GM23248 (cell line): ENCODE measurements around the gene DECR2. TPM values are rescaled to one million over a fixed set of nuclear protein-coding genes. Genes with fewer than 3 reads are reported as not detected.

Experiments
- DNase-seq: peaks from one replicate; pipeline ENCODE4 v3.0.0-alpha.2; 2015
- H2AFZ ChIP-seq: fragments of 200-600 bp; sonication (generic); 2 replicates; pipeline ENCODE4 v1.6.1; 2016; ENCODE audit warnings: antibody characterized with exemption
- H3F3A ChIP-seq: fragments of 200-600 bp; sonication (generic); 2 replicates; pipeline ENCODE4 v1.6.1; 2016; ENCODE audit warnings: mild to moderate bottlenecking, antibody characterized with exemption, mixed run types; ENCODE audit not compliant: insufficient read depth
- H3K27ac ChIP-seq: fragments of 200-600 bp; sonication (generic); 2 replicates; pipeline ENCODE4 v1.5.1; 2016; ENCODE audit warnings: mild to moderate bottlenecking
- H3K27me3 ChIP-seq: fragments of 200-600 bp; sonication (generic); replicated peaks from 2 replicates; pipeline ENCODE4 v1.6.1; 2016; ENCODE audit warnings: mild to moderate bottlenecking; ENCODE audit not compliant: insufficient read depth
- H3K36me3 ChIP-seq: fragments of 200-600 bp; sonication (generic); 2 replicates; pipeline ENCODE4 v1.6.1; 2016; ENCODE audit warnings: low read depth, mild to moderate bottlenecking
- H3K4me1 ChIP-seq: fragments of 200-600 bp; sonication (generic); 2 replicates; pipeline ENCODE4 v1.6.1; 2016; ENCODE audit warnings: mild to moderate bottlenecking; ENCODE audit not compliant: insufficient read depth
- H3K4me2 ChIP-seq: fragments of 200-600 bp; sonication (generic); one replicate; pipeline ENCODE4 v1.6.1; 2016; ENCODE audit warnings: mild to moderate bottlenecking; ENCODE audit not compliant: unreplicated experiment
- H3K4me3 ChIP-seq: fragments of 200-600 bp; sonication (generic); 2 replicates; pipeline ENCODE4 v1.5.1; 2016; ENCODE audit warnings: mild to moderate bottlenecking
- H3K79me2 ChIP-seq: fragments of 200-600 bp; sonication (generic); 2 replicates; pipeline ENCODE4 v1.6.1; 2016; ENCODE audit warnings: mild to moderate bottlenecking; ENCODE audit not compliant: insufficient read depth
- H3K9ac ChIP-seq: fragments of 200-600 bp; sonication (generic); 2 replicates; pipeline ENCODE4 v1.6.1; 2016; ENCODE audit warnings: mild to moderate bottlenecking
- H3K9me2 ChIP-seq: fragments of 200-600 bp; sonication (generic); 2 replicates; pipeline ENCODE4 v1.6.1; 2016; ENCODE audit warnings: mixed run types, mild to moderate bottlenecking, moderate library complexity; ENCODE audit not compliant: insufficient read depth
- H3K9me3 ChIP-seq: fragments of 200-600 bp; sonication (generic); one replicate; pipeline ENCODE4 v1.6.1; 2017; ENCODE audit warnings: low read depth
- H4K20me1 ChIP-seq: fragments of 200-600 bp; sonication (generic); 2 replicates; pipeline ENCODE4 v1.6.0; 2016; ENCODE audit not compliant: insufficient read depth
- EZH2 ChIP-seq: fragments of 200-600 bp; sonication (generic); IDR thresholded peaks from 2 replicates; pipeline ENCODE4 v1.6.1; 2018; ENCODE audit warnings: antibody characterized with exemption, mild to moderate bottlenecking; ENCODE audit not compliant: insufficient read depth, poor library complexity, severe bottlenecking
- EZH2phosphoT487 ChIP-seq: fragments of 200-600 bp; sonication (generic); IDR thresholded peaks from 2 replicates; pipeline ENCODE4 v1.6.1; 2018; ENCODE audit warnings: antibody characterized with exemption, moderate library complexity, mild to moderate bottlenecking, low read depth; ENCODE audit not compliant: insufficient read depth
- WGBS, 2 experiments: methylation state at CpG; one replicate each; pipeline ENCODE4 v1.1.6; 2015 to 2017; ENCODE audit warnings: low lambda C conversion rate in 2 of 2, low coverage in 1 of 2; ENCODE audit errors: missing lambda C conversion rate in 2 of 2; 5-methylcytosine and 5-hydroxymethylcytosine counted together
- in situ Hi-C: fragments of 300-500 bp; cut with MboI; formaldehyde crosslinking; loops from 2 replicates; pipeline ENCODE4 v1.15.0; 2020
- polyA plus RNA-seq: library from polyadenylated mRNA; unstranded; fragments of >200 nt; fragmentation: Nextera tagmentation; extraction: Ambion mirVana; gene quantifications from 2 replicates; pipeline ENCODE4 v1.2.1, GENCODE V29; 2016
- total RNA-seq: library from RNA; depleted of rRNA; stranded (reverse); fragments of >200 nt; shearing (Covaris generic); gene quantifications from 2 replicates; pipeline ENCODE4 v1.2.3, GENCODE V29; 2014

DECR2 gene
- total and polyA plus RNA-seq, 2 experiments from 2014 or later, result 7.8 to 26.1 TPM

- DNase-seq, result no peak
- no peak overlapping the region for H3K4me3 ChIP-seq
- no peaks in the 10 kb centered on the region for H3K9me3 ChIP-seq
- no peak overlapping the region for H3K4me2 ChIP-seq
- no peaks in the 10 kb centered on the region for H3K36me3 ChIP-seq
- peaks cover 10% of the 10 kb centered on the region; the same call in 1 of the 2 replicates for H3K4me1 ChIP-seq
- H2AFZ ChIP-seq, result no peak overlapping the region
- no peak overlapping the region for H3K27ac ChIP-seq
- H4K20me1 ChIP-seq, result 0 out of 2 replicates have a peak, but pooled peaks cover 3% of the 10 kb centered on the region
- H3K79me2 ChIP-seq, result peaks cover 94% of the 10 kb centered on the region
- in situ Hi-C loops, result no loop called here
- no peak overlapping the region for H3K9ac ChIP-seq
- H3F3A ChIP-seq, result peaks cover 2% of the 10 kb centered on the region; the same call in 1 of the 2 replicates
- TF ChIP-seq EZH2 (no peak), EZH2phosphoT487 (no peak)
- no peaks in the 10 kb centered on the region for H3K9me2 ChIP-seq
- H3K27me3 ChIP-seq, result no peaks in the 10 kb centered on the region
- WGBS, 2 experiments, result 97 to 99% methylated on average over 6 of the region's 6 CpGs
Measured at GRCh38 chr16:440627-441026, 38.9 kb downstream of the DECR2 start.

DNA sequence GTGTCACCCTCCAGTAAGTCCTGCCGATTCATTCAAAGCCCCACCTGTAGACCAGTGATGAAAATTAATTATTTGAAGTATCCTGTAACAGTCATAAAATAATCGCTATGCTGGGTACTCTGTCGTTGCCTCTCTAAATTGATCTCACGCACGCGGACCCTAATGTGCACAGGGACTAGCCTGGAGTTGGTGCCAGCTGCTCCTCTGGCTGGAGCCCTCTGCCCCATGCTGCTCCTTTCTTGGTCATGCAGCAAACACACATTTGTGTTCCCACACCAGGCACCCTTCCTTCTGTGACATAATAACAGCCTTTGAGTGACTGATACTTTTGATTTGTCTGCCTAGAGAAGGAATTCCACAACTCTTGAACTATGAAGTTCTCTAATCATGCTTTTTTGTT is 39.8 kb downstream of the DECR2 start:
- WGBS, 2 experiments, result 98 to 99% methylated on average over 6 of the region's 6 CpGs
- DNase-seq, result no peak

GRCh38 chr16:442976-443375 is 41.3 kb downstream of the DECR2 start:
- no peaks in the 10 kb centered on the region for H3F3A ChIP-seq
- 88 to 89% methylated on average over 6 of the region's 6 CpGs for WGBS, 2 experiments
- no peaks in the 10 kb centered on the region for H3K9me3 ChIP-seq
- no peaks in the 10 kb centered on the region for H3K4me1 ChIP-seq
- no peak overlapping the region for H2AFZ ChIP-seq
- in situ Hi-C loops, result no loop called here
- no peak overlapping the region for H3K27ac ChIP-seq
- no peaks in the 10 kb centered on the region for H3K27me3 ChIP-seq
- peaks cover 97% of the 10 kb centered on the region for H3K79me2 ChIP-seq
- no peak for TF ChIP-seq EZH2phosphoT487
- no peak for TF ChIP-seq EZH2
- no peak overlapping the region for H3K4me3 ChIP-seq
- H3K9ac ChIP-seq, result no peak overlapping the region
- 0 out of 2 replicates have a peak, but pooled peaks cover 3% of the 10 kb centered on the region for H4K20me1 ChIP-seq
- DNase-seq, result no peak
- H3K9me2 ChIP-seq, result no peaks in the 10 kb centered on the region
- H3K4me2 ChIP-seq, result no peak overlapping the region
- no peaks in the 10 kb centered on the region for H3K36me3 ChIP-seq

More for the DNA sequence above, 39.8 kb downstream of the DECR2 start:
- TF ChIP-seq EZH2phosphoT487 (no peak), EZH2 (no peak)
- Histone ChIP-seq H3K27ac (no peak overlapping the region), H4K20me1 (0 out of 2 replicates have a peak, but pooled peaks cover 3% of the 10 kb centered on the region), H3K27me3 (no peaks in the 10 kb centered on the region), H3K36me3 (no peaks in the 10 kb centered on the region), H3K9me2 (no peaks in the 10 kb centered on the region), H3F3A (no peaks in the 10 kb centered on the region), H3K4me2 (no peak overlapping the region), H3K4me1 (peaks cover 2% of the 10 kb centered on the region; the same call in 1 of the 2 replicates), H3K4me3 (no peak overlapping the region), H2AFZ (no peak overlapping the region), H3K9ac (no peak overlapping the region), H3K9me3 (no peaks in the 10 kb centered on the region), H3K79me2 (peaks cover 96% of the 10 kb centered on the region)
- in situ Hi-C loops, result no loop called here

DNA sequence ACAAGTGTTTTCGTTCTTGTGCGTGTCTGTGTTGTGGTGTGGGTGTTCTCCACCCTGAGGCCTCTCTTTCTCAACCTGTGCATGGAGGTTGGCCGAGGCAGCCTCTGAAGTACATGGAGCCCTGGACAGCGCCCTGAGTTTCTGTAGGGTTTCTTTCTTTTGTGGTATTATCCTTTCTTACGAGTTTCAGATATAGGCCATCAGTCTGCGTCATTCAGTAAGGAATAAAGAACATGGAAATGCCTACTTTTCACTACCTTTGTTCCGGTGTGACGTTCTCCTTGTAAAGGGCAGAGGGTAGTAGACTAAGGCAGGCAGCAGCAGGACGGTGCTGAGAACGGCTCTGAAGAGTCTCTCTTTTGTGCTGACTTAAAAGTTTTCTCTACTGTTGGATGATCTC is 42.3 kb downstream of the DECR2 start:
- 92 to 93% methylated on average over 10 of the region's 10 CpGs for WGBS, 2 experiments
- no peak overlapping the region for H3K4me2 ChIP-seq
- H3K79me2 ChIP-seq, result peaks cover 90% of the 10 kb centered on the region
- no peaks in the 10 kb centered on the region for H3F3A ChIP-seq
- H3K36me3 ChIP-seq, result no peaks in the 10 kb centered on the region
- no peaks in the 10 kb centered on the region for H3K9me3 ChIP-seq
- H3K4me3 ChIP-seq, result no peak overlapping the region
- no peaks in the 10 kb centered on the region for H3K4me1 ChIP-seq
- no peak for DNase-seq
- TF ChIP-seq EZH2phosphoT487 (no peak), EZH2 (no peak)
- in situ Hi-C loops, result no loop called here
- H3K9ac ChIP-seq, result no peak overlapping the region
- H3K27me3 ChIP-seq, result no peaks in the 10 kb centered on the region
- H2AFZ ChIP-seq, result no peak overlapping the region
- no peak overlapping the region for H3K27ac ChIP-seq
- 0 out of 2 replicates have a peak, but pooled peaks cover 3% of the 10 kb centered on the region for H4K20me1 ChIP-seq
- H3K9me2 ChIP-seq, result no peaks in the 10 kb centered on the region
